ENCODE results near the gene ATAD3B.

- TF ChIP-seq, protein P1, sequence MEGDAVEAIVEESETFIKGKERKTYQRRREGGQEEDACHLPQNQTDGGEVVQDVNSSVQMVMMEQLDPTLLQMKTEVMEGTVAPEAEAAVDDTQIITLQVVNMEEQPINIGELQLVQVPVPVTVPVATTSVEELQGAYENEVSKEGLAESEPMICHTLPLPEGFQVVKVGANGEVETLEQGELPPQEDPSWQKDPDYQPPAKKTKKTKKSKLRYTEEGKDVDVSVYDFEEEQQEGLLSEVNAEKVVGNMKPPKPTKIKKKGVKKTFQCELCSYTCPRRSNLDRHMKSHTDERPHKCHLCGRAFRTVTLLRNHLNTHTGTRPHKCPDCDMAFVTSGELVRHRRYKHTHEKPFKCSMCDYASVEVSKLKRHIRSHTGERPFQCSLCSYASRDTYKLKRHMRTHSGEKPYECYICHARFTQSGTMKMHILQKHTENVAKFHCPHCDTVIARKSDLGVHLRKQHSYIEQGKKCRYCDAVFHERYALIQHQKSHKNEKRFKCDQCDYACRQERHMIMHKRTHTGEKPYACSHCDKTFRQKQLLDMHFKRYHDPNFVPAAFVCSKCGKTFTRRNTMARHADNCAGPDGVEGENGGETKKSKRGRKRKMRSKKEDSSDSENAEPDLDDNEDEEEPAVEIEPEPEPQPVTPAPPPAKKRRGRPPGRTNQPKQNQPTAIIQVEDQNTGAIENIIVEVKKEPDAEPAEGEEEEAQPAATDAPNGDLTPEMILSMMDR (IDR thresholded peaks at IDR 0.05; ENCODE audit: low read length): no peak
- no peak for TF ChIP-seq EZH2 (IDR thresholded peaks at IDR 0.05; ENCODE audit: borderline replicate concordance, low read length)
Measured at GRCh38 chr1:1534401-1535154, 63.0 kb downstream of the ATAD3B start.

Data from OCI-LY1 (cell line).